22Rv1 (cell line): ENCODE measurements around the gene ADH5.

Experiments used
- CTCF ChIP-seq: fragments of 450-650 bp; IDR thresholded peaks from 2 replicates; pipeline ENCODE4 v1.5.1; 2017; ENCODE audit warnings: mild to moderate bottlenecking
- ZFX ChIP-seq: fragments of 450-650 bp; IDR thresholded peaks from 2 replicates; pipeline ENCODE4 v1.6.1; 2017; ENCODE audit warnings: antibody characterized with exemption, borderline replicate concordance

GRCh38 chr4:99078336-99078735 lies 10.3 kb downstream of the ADH5 start:
- TF ChIP-seq CTCF: no peak
- no peak for TF ChIP-seq ZFX
